Caco-2 (cell line): Measurements from ENCODE around the gene BAZ2B. TPM values are rescaled to one million over a fixed set of nuclear protein-coding genes. Genes with fewer than 3 reads are reported as not detected.

Experiments
- BruUV-seq: library from RNA; stranded (reverse); fragments of 400-500 nt; replicated peaks from 2 replicates; lab custom pipeline; 2021; lab: Mats Ljungman, UMichigan
- CTCF ChIA-PET: fragments of 300-600 bp; sonication (Branson Sonifier 250); formaldehyde crosslinking; loops from one replicate; lab custom pipeline; 2022; ENCODE audit warnings: antibody characterized with exemption; lab: Charles Lee
- POLR2A ChIA-PET: fragments of 300-600 bp; sonication (Branson Sonifier 250); formaldehyde crosslinking; loops from one replicate; lab custom pipeline; 2022; ENCODE audit warnings: antibody characterized with exemption; lab: Charles Lee
- DNase-seq, 2 experiments: peaks; one replicate each; pipeline versions ENCODE4 v3.0.0 to v3.0.0-alpha.2; 2020 to 2022
- H3K27me3 ChIP-seq: replicated peaks from 2 replicates; pipeline ENCODE4 v1.6.0; 2011; ENCODE audit warnings: low read length; ENCODE audit not compliant: control insufficient read depth, insufficient read depth
- H3K36me3 ChIP-seq: 2 replicates; pipeline ENCODE4 v1.5.1; 2011; ENCODE audit warnings: low read length; ENCODE audit not compliant: control insufficient read depth, insufficient read depth
- H3K4me1 ChIP-seq: fragments of 250-450 bp; sonication (Bioruptor Pico); 2 replicates; pipeline ENCODE4 v1.5.1; 2020; ENCODE audit warnings: mild to moderate bottlenecking
- H3K4me3 ChIP-seq: 2 replicates; pipeline ENCODE4 v1.5.1; 2011; ENCODE audit warnings: low read depth, mild to moderate bottlenecking, control low read depth, low read length
- H3K9me3 ChIP-seq: fragments of 250-450 bp; sonication (Bioruptor Pico); 2 replicates; pipeline ENCODE4 v1.5.1; 2020; ENCODE audit warnings: mild to moderate bottlenecking, moderate library complexity
- H3K27ac Mint-ChIP-seq: one replicate; pipeline ENCODE4 v1.8.0; 2022; ENCODE audit warnings: mixed read lengths; ENCODE audit not compliant: unreplicated experiment
- H3K27me3 Mint-ChIP-seq: one replicate; pipeline ENCODE4 v1.8.0; 2022; ENCODE audit warnings: mixed read lengths; ENCODE audit not compliant: insufficient read depth, unreplicated experiment
- H3K36me3 Mint-ChIP-seq: one replicate; pipeline ENCODE4 v1.8.0; 2022; ENCODE audit warnings: mild to moderate bottlenecking, mixed read lengths; ENCODE audit not compliant: insufficient read depth, unreplicated experiment
- H3K4me1 Mint-ChIP-seq: one replicate; pipeline ENCODE4 v1.8.0; 2022; ENCODE audit warnings: low read depth, mixed read lengths; ENCODE audit not compliant: unreplicated experiment
- H3K4me3 Mint-ChIP-seq: one replicate; pipeline ENCODE4 v1.8.0; 2022; ENCODE audit warnings: mild to moderate bottlenecking, moderate library complexity, mixed read lengths; ENCODE audit not compliant: unreplicated experiment
- H3K9me3 Mint-ChIP-seq: one replicate; pipeline ENCODE4 v1.8.0; 2022; ENCODE audit warnings: mixed read lengths; ENCODE audit not compliant: unreplicated experiment
- CTCF ChIP-seq, 2 experiments: fragments of 200-600 bp in 1 of 2; IDR thresholded peaks; 1 replicate in 1 of 2; 2 replicates in 1 of 2; pipeline versions ENCODE4 v1.5.1 to v1.8.0; 2011 to 2022; ENCODE audit warnings: antibody characterized with exemption in 1 of 2, control low read depth in 1 of 2, inconsistent platforms in 1 of 2, low read depth in 1 of 2, low read length in 1 of 2, mild to moderate bottlenecking in 1 of 2, moderate library complexity in 1 of 2; ENCODE audit not compliant: insufficient read depth in 1 of 2, severe bottlenecking in 1 of 2, unreplicated experiment in 1 of 2
- intact Hi-C: fragments of 100-400 bp; cut with micrococcal nuclease; formaldehyde crosslinking; loops from one replicate; pipeline ENCODE4 v1.10.0; 2022; ENCODE audit not compliant: unreplicated experiment
- total RNA-seq: library from RNA; stranded (reverse); gene quantifications from 2 replicates; pipeline ENCODE4 v1.2.3, GENCODE V29; 2022

BAZ2B gene
- total RNA-seq, 1 experiment from 2014 or later: 32.9 TPM

GRCh38 chr2:159546716-159547430 lies 69.5 kb downstream of the BAZ2B start:
- Mint-ChIP-seq H3K36me3 (peaks cover 5% of the 10 kb centered on the region), H3K9me3 (no peaks in the 10 kb centered on the region), H3K4me1 (no peaks in the 10 kb centered on the region), H3K27me3 (no peaks in the 10 kb centered on the region), H3K27ac (no peak overlapping the region), H3K4me3 (no peak overlapping the region)
- Histone ChIP-seq H3K9me3 (no peaks in the 10 kb centered on the region), H3K4me1 (no peaks in the 10 kb centered on the region), H3K4me3 (no peak overlapping the region), H3K36me3 (no peaks in the 10 kb centered on the region), H3K27me3 (no peaks in the 10 kb centered on the region)
- no peak for TF ChIP-seq CTCF (IDR thresholded peaks at IDR 0.05; ENCODE audit: insufficient read depth in 1 of 2, low read depth in 1 of 2, low read length in 1 of 2, severe bottlenecking in 1 of 2, unreplicated experiment in 1 of 2)
- no TSS peak for BruUV-seq
- intact Hi-C loops: no loop called here
- DNase-seq: no peak
- POLR2A ChIA-PET: no interaction called here
- CTCF ChIA-PET: interaction anchor here (1.5 kb wide), 1 partner anchor 11 kb away, joined by 3 read pairs; no protein-coding TSS in a partner anchor

- H3K4me3 ChIP-seq: no peak overlapping the region
- DNase-seq: no peak
- no peak overlapping the region for H3K4me3 Mint-ChIP-seq
- POLR2A ChIA-PET: no interaction called here
- no TSS peak for BruUV-seq
- no peaks in the 10 kb centered on the region for H3K4me1 Mint-ChIP-seq
- no peak for TF ChIP-seq CTCF (IDR thresholded peaks at IDR 0.05; ENCODE audit: insufficient read depth in 1 of 2, low read depth in 1 of 2, low read length in 1 of 2, severe bottlenecking in 1 of 2, unreplicated experiment in 1 of 2)
- CTCF ChIA-PET: no interaction called here
- no peak overlapping the region for H3K27ac Mint-ChIP-seq
- peaks cover 5% of the 10 kb centered on the region for H3K36me3 Mint-ChIP-seq
- no peaks in the 10 kb centered on the region for H3K27me3 Mint-ChIP-seq
- intact Hi-C loops: no loop called here
- no peaks in the 10 kb centered on the region for H3K4me1 ChIP-seq
- H3K27me3 ChIP-seq: no peaks in the 10 kb centered on the region
- no peaks in the 10 kb centered on the region for H3K9me3 ChIP-seq
- no peaks in the 10 kb centered on the region for H3K36me3 ChIP-seq
- no peaks in the 10 kb centered on the region for H3K9me3 Mint-ChIP-seq
Observed at GRCh38 chr2:159546039-159546438, 70.3 kb downstream of the BAZ2B start.

GRCh38 chr2:159545085-159545484 lies 71.3 kb downstream of the BAZ2B start:
- Mint-ChIP-seq H3K27me3 (no peaks in the 10 kb centered on the region), H3K9me3 (no peaks in the 10 kb centered on the region), H3K4me3 (no peak overlapping the region), H3K27ac (no peak overlapping the region), H3K4me1 (no peaks in the 10 kb centered on the region), H3K36me3 (peaks cover 3% of the 10 kb centered on the region)
- CTCF ChIA-PET: no interaction called here
- no peak for TF ChIP-seq CTCF (IDR thresholded peaks at IDR 0.05; ENCODE audit: insufficient read depth in 1 of 2, low read depth in 1 of 2, low read length in 1 of 2, severe bottlenecking in 1 of 2, unreplicated experiment in 1 of 2)
- no peaks in the 10 kb centered on the region for H3K4me1 ChIP-seq
- H3K27me3 ChIP-seq: no peaks in the 10 kb centered on the region
- no TSS peak for BruUV-seq
- no peak overlapping the region for H3K4me3 ChIP-seq
- POLR2A ChIA-PET: no interaction called here
- no peaks in the 10 kb centered on the region for H3K36me3 ChIP-seq
- DNase-seq: no peak
- intact Hi-C loops: no loop called here
- no peaks in the 10 kb centered on the region for H3K9me3 ChIP-seq
